ENCODE results near the gene TNRC6B.
A peak's percentile ranks its signal among the peaks of the same experiment; 100 is the strongest.
"Not testable (repeated sequence)": the region's sequence is repeated elsewhere in the genome, so short reads cannot be mapped to it uniquely, and the experiment has no call there.

TNRC6B gene

DNA sequence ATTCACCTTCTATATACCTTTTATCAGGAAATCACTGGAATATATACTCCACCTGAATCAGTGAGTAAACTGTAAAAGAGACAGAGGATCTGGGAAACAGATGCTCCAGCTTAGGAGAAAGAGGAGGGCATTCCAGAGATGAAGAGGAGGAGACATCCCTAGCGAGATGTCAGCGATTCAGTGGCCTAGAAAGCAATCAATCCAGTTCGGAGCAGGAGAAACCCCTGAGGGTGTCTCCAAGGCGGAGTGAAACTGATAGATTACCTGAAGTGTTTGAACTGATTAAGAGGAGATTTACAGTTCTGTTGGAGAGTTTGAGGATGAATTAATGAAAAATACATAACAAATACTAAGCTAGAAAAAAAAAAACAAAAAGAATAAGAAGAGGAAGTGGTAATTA lies 24.5 kb upstream of the TNRC6B start:
- TF ChIP-seq, protein P1, sequence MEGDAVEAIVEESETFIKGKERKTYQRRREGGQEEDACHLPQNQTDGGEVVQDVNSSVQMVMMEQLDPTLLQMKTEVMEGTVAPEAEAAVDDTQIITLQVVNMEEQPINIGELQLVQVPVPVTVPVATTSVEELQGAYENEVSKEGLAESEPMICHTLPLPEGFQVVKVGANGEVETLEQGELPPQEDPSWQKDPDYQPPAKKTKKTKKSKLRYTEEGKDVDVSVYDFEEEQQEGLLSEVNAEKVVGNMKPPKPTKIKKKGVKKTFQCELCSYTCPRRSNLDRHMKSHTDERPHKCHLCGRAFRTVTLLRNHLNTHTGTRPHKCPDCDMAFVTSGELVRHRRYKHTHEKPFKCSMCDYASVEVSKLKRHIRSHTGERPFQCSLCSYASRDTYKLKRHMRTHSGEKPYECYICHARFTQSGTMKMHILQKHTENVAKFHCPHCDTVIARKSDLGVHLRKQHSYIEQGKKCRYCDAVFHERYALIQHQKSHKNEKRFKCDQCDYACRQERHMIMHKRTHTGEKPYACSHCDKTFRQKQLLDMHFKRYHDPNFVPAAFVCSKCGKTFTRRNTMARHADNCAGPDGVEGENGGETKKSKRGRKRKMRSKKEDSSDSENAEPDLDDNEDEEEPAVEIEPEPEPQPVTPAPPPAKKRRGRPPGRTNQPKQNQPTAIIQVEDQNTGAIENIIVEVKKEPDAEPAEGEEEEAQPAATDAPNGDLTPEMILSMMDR (conservative IDR thresholded peaks at IDR 0.05; ENCODE audit: low read depth, low read length): no peak
- no peak for DNase-seq (ENCODE audit: low read depth)
- no peak overlapping the region for H3K4me3 ChIP-seq (ENCODE audit: low read length)

DNA sequence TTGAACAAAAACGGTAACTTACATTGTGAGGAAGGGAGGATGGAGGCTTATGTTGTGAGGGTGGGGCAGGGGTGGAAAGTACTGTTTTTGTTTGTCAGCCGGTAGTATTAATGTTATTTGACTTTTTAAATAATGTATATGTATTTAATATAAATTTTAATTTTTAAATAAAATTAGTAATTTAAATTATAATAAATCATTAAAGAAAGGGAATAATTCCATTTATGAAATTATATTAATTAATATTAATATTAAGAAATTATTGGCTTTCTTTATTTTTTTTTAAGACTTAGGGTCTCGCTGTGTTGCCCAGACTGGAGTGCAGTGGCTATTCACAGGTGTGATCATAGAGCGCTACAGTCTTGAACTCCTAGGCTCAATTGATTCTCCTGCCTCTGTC lies 24.0 kb upstream of the TNRC6B start:
- no peak overlapping the region for H3K4me3 ChIP-seq (ENCODE audit: low read length)
- DNase-seq (ENCODE audit: low read depth): no peak
- TF ChIP-seq, protein P1 (conservative IDR thresholded peaks at IDR 0.05; ENCODE audit: low read depth, low read length): no peak

DNA sequence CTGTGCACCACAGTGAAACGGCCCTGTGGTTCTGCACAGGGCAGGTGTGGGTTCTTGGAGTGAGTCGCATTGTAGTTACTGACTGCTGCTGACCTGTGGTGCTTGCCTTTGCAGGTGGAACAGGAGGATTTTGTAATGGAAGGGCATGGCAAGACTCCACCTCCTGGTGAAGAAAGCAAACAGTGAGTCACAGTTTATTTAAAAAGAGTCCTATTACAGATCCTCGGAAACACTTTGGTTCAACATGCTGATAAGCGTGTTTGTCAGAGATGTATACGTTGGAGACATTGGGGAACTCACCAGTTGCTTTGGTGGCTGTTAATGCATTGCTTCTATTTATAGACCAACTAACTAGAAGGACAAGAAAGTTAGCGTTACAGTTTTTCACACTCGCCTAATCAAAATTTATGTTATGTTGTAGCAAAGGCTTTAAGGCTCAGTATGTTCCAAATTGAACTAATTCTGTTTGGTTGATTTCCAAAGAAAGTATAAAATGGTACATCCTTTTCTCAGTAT lies 21.7 kb upstream of the TNRC6B start:
- no peak for DNase-seq (ENCODE audit: low read depth)
- H3K4me3 ChIP-seq (ENCODE audit: low read length): no peak overlapping the region
- TF ChIP-seq, protein P1 (conservative IDR thresholded peaks at IDR 0.05; ENCODE audit: low read depth, low read length): peak; percentile 23

DNA sequence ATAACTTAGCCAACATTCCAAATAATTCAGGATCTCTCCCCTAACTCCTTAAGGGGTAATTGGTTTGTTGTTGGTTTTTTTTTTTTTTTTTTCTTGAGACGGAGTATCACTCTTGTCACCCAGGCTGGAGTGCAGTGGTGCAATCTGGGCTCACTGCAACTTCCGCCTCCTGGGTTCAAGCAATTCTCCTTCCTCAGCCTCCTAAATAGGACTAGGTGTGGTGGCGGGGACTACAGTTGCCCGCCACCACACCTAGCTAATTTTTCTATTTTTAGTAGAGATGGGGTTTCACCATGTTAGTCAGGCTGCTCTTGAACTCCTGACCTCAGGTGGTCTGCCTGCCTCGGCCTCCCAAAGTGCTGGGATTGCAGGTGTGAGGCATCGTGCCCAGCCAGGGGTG lies 21.0 kb upstream of the TNRC6B start:
- not testable (repeated sequence) for H3K4me3 ChIP-seq (ENCODE audit: low read length); DNase-seq (ENCODE audit: low read depth)

DNA sequence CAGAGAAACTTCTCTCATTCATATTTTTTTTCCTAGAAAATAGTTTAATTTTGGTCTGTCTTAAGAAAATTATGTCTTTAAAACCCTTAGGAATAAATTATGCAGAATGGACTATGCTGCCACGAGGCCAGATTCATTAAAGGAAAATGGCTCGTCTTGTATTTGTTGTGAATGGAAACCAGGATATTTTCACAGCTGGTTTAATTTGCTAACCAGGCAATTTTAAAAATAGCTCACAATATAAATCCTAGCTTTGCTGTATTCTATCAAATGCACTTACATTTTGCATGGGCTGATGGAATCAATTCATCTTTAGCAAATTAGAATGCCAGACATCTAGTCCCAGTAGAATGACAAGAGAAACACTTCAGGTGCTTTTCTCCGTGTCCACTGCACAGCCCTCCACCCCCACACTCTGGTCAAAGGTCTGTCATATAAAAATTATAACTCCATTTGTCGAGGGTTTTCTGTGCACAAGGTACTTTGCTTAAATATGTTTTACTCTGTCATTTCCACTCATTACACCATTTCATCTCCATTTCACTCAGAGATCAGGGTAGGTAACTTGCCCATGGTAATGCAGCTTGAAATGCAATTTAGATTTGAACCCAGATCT lies 20.3 kb upstream of the TNRC6B start:
- DNase-seq (ENCODE audit: low read depth): no peak
- TF ChIP-seq, protein P1 (conservative IDR thresholded peaks at IDR 0.05; ENCODE audit: low read depth, low read length): no peak
- H3K4me3 ChIP-seq (ENCODE audit: low read length): no peak overlapping the region

DNA sequence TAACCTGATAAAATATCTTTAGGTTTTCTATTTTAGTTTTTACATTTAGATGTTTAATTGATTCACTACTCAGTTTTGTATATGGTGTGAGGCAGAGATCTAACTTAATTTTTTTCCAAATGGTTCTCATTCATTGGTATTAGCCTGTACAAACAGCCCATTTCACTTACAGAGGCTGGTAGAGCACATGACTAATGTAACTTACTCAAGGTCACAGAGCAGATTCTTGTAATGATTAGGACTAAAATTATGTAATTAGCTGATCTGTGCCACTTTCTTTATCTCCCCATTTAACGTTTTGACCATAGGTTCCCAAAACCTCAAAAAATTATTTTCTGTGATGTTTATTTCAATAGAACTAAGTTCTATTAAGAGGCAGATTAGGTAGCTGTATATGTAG lies 16.5 kb upstream of the TNRC6B start:
- TF ChIP-seq, protein P1 (conservative IDR thresholded peaks at IDR 0.05; ENCODE audit: low read depth, low read length): no peak
- DNase-seq (ENCODE audit: low read depth): no peak

DNA sequence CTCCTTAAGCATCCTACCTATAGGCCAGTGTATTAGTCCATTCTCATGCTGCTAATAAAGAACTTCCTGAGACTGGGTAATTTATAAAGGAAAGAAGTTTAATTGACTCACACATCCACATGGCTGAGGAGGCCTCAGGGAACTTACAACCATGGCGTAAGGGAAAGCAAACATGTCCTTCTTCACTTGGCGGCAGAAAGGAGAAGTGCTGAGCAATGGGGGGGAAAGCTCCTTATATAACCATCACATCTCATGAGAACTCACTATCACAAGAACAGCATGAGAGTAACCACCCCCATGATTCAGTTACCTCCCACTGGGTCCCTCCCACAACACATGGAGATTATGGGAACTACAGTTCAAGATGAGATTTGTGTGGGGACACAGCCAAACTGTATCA lies 12.2 kb upstream of the TNRC6B start:
- not testable (repeated sequence) for H3K4me3 ChIP-seq (ENCODE audit: low read length); DNase-seq (ENCODE audit: low read depth)

More for the DNA sequence above, 16.5 kb upstream of the TNRC6B start:
- H3K4me3 ChIP-seq (ENCODE audit: low read length): no peak overlapping the region

DNA sequence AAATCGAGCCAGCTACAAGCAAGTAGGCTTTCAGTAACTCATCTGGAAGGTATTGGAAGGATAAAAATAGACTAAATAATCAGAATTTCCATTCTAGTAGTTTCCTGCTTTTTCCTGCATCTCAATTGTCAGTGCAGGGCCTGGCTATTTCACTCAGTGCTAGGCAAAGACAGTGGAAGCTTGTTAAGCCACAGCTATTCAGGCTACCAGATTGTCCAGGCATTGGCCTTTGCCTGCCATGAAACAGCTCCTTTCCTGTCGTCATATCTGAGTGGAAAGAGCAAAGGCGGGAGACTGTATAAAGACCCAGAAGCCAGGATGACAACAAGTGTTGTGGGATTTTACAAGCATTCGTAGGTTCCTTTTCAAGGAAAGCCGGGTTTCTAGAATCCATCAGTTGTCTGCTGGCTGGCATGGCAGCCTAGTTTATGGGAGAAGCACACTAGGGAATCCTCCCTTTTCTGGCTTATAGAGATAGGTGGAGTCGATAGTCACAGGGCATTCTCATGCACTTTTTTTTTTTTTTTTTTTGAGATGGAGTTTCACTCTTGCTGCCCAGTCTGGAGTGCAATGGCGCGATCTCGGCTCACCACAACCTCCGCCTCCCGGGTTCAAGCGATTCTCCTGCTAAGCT lies 2.0 kb upstream of the TNRC6B start:
- H3K4me3 ChIP-seq (ENCODE audit: low read length): no peak overlapping the region
- TF ChIP-seq, protein P1 (conservative IDR thresholded peaks at IDR 0.05; ENCODE audit: low read depth, low read length): no peak
- no peak for DNase-seq (ENCODE audit: low read depth)
